Stimulated activated naive B cell treated with anti-CD40 and anti-IgM and Interleukin-4, amounts not matched to agents 10 μg/mL and 1 μg/mL and 100 μg/mL, for 72 hours (primary cell): Measurements from ENCODE around the gene TCEAL6.
A peak's percentile ranks its signal among the peaks of the same experiment; 100 is the strongest.
"Not testable (repeated sequence)": the region's sequence is repeated elsewhere in the genome, so short reads cannot be mapped to it uniquely, and the experiment has no call there.

Source experiments
- ATAC-seq, 2 donors: fragments of 150-1000 bp; cut with Tn5 transposase; replicated peaks; 2 replicates each; pipeline ENCODE4 v1.10.0; 2021; ENCODE audit warnings: moderate library complexity in 1 of 2
- DNase-seq: peaks from one replicate; pipeline ENCODE4 v3.0.0; 2021
- H3K27ac Mint-ChIP-seq: one replicate; pipeline ENCODE4 v1.8.0; 2022; ENCODE audit warnings: mild to moderate bottlenecking, mixed read lengths
- H3K27me3 Mint-ChIP-seq, 2 donors: one replicate each; pipeline ENCODE4 v1.8.0; 2022; ENCODE audit warnings: mixed read lengths in 2 of 2
- H3K36me3 Mint-ChIP-seq, 2 donors: one replicate each; pipeline ENCODE4 v1.8.0; 2022; ENCODE audit warnings: mixed read lengths in 2 of 2, mild to moderate bottlenecking in 1 of 2
- H3K4me1 Mint-ChIP-seq, 2 donors: one replicate each; pipeline ENCODE4 v1.8.0; 2022; ENCODE audit warnings: mixed read lengths in 2 of 2, mild to moderate bottlenecking in 1 of 2
- H3K4me3 Mint-ChIP-seq, 2 donors: one replicate each; pipeline ENCODE4 v1.8.0; 2022; ENCODE audit warnings: mild to moderate bottlenecking in 2 of 2, mixed read lengths in 2 of 2, moderate library complexity in 1 of 2
- H3K9me3 Mint-ChIP-seq, 2 donors: one replicate each; pipeline ENCODE4 v1.8.0; 2022; ENCODE audit warnings: mixed read lengths in 2 of 2, mild to moderate bottlenecking in 1 of 2

TCEAL6 gene

DNA sequence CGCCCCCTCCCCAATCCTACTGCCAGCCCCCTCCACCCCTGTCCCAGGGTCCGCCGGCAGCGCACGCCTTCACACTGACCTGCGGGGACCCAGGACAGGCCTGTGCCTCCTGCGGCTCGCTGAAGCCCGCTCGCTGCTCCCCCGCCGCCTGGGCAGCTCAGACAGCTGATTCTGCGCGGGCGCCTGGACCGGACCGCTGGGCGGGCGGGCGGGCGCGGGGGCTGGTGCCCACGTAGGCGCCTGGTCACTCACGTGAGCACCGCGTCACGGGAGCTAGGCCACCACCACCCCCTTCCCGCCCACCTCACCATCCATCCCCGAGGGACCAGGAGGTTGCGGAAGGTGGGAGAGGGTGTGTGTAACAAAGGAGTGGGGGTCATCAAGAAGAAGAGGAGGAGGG, at the start of gene TCEAL6:
Gene TCEAL6, minus strand, starts transcription at position 208 of the 400 bp plus-strand sequence.
- not testable (repeated sequence) for DNase-seq, H3K27ac Mint-ChIP-seq, H3K36me3 Mint-ChIP-seq, H3K4me3 Mint-ChIP-seq, H3K9me3 Mint-ChIP-seq, ATAC-seq, H3K4me1 Mint-ChIP-seq
- H3K27me3 Mint-ChIP-seq: peaks cover 22 to 31% of the 10 kb centered on the region in 2 donors

DNA sequence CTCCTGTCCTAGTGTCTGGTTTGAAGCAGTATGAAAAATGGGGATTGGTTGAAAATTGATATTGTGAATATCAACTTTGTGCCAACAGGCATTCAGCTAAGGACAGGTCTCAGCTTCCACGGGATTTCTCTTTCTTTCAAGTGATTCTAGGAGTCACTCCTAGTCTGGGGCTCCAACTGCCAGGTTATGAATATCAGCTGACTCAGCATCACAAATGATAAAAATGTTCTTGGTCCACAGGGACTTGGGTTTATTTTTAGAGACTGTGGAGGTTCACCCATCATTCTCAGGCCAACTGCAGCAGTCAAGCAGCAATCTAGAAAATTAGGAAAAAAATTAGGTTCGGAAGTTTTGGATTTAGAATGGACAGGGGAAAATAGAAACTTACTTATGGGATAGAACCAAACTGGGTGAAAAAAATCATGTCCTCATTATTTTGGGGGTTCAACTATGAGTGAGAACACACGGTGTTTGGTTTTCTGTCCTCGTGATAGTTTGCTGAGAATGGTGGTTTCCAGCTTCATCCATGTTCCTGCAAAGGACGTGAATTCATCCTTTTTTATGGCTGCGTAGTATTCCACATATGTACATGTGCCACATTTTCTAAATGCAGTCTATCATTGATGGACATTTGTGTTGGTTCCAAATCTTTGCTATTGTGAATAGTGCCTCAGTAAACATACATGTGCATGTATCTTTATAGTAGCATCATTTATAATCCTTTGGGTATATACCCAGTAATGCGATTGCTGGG, 43.9 kb upstream of the TCEAL6 start:
- H3K27me3 Mint-ChIP-seq: no peaks in the 10 kb centered on the region
- no peak overlapping the region for H3K27ac Mint-ChIP-seq
- peaks cover 2 to 9% of the 10 kb centered on the region in 2 donors for H3K9me3 Mint-ChIP-seq
- no peaks in the 10 kb centered on the region for H3K36me3 Mint-ChIP-seq
- ATAC-seq (no peak), DNase-seq (no peak)
- H3K4me1 Mint-ChIP-seq: no peaks in the 10 kb centered on the region
- no peak overlapping the region for H3K4me3 Mint-ChIP-seq

DNA sequence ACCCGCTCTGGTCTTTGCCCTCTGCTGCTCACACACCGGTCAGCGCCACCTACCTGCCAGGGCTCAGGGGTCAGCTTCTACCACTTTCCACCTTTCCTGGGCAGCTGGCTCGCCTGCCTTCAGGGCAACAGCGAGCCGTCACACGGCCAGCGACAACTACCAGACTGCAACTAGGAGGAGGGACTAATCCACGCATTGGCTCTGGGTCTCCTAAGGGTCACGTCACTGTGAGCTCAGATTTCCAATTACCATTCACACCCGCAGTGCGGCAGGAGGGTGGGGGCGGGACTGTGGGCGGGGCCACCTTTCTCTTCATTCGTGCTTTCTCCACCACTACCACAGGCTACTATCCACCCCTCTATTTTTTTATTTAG, 13.5 kb upstream of the TCEAL6 start, which contains the start of gene BEX5:
Gene BEX5, minus strand, starts transcription at position 172 of the 374 bp plus-strand sequence. CDS start 1,712 bp downstream, outside the sequence.
- peak within 1 kb of the TSS; percentile 93 to 95 for H3K4me3 Mint-ChIP-seq
- no peaks in the 10 kb centered on the region for H3K9me3 Mint-ChIP-seq
- no peaks in the 10 kb centered on the region for H3K36me3 Mint-ChIP-seq
- peaks cover 8 to 21% of the 10 kb centered on the region in 2 donors for H3K4me1 Mint-ChIP-seq
- DNase-seq (peak; percentile 9), ATAC-seq (peak; percentile 81 to 95)
- H3K27ac Mint-ChIP-seq: peak within 1 kb of the TSS; percentile 51
- H3K27me3 Mint-ChIP-seq: peaks cover 25 to 39% of the 10 kb centered on the region in 2 donors

DNA sequence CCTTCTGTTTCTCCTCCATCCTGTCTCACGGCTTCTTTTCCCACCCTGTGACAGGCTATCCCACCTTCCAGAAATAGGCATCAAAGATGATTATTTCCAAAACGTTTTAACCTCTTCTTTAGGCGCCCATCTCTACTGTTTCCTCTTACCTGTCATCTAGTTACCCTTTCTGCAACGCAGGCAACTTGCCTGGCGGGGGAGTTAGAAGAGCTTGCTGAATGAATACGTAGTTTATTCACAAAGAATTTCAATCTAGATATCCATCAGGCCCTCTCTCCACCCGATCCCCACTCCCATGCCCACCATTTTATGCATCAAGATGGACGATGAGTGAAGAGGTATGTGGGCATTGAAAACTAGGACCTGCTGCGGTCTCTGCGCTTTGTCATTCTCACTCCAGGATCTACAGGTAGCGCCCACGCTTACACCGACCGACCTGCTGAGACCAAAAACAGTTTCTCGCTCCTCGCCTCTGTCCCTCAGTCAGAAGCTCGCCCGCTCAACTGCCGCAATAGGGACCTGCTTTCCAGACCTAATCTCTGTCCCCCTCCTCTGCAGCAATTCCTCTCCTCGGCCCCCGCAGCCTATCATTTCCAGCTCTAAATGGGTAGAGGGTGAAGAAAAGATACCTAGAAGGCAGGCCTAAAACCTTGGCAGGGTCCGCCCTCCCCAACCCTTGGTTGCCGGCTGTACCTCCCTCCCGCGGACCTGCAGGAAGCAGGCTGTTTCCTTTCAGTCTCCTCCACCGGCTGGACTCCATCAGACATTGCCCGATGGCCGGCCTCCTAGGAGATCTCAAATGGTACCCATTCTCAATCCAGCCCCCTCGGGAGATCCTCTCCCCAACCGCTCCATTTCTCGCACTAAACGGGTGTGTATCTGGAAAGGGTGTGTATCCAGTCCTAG, 12.9 kb upstream of the TCEAL6 start:
- DNase-seq (no peak), ATAC-seq (peak; percentile 42 to 50)
- Mint-ChIP-seq H3K27me3 (peaks cover 25 to 39% of the 10 kb centered on the region in 2 donors), H3K4me1 (peaks cover 8 to 21% of the 10 kb centered on the region in 2 donors), H3K27ac (peak overlapping the region; percentile 51), H3K36me3 (no peaks in the 10 kb centered on the region), H3K4me3 (peak overlapping the region; percentile 93 to 95), H3K9me3 (no peaks in the 10 kb centered on the region)

DNA sequence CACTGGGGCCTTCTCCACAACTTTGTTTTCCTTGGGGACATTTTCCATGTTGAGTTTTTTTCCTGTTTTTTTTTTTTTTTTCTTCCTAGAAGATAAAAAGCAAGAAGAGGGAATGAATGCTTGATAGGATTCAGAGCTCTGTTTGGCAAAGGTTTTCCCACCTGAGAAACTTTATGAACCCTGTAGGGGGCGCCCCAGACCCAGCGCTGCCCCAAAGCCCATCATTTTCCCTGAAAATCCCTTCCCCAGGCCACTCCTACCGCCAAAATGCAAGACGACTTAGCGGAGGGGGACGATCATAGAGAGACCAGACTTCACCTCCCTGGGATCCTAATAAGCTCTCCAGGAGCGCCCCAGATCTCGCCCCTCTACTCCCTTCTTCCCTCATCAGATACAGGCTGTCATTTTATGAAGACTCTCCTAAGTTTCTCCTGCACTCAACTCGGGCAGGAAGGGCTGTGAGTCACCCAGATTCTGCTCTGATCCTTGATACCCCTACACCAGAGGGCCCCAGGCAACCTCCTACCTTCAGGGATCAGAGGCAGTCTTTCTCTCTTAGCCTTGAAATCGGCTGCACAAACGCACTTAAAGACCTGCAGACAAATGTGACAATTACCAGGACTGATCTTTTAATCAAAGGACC, 12.1 kb upstream of the TCEAL6 start:
- no peaks in the 10 kb centered on the region for H3K36me3 Mint-ChIP-seq
- ATAC-seq: no peak
- H3K27me3 Mint-ChIP-seq: peaks cover 25 to 39% of the 10 kb centered on the region in 2 donors
- H3K4me3 Mint-ChIP-seq: peak overlapping the region; percentile 93 to 95
- no peaks in the 10 kb centered on the region for H3K9me3 Mint-ChIP-seq
- H3K4me1 Mint-ChIP-seq: peaks cover 8 to 21% of the 10 kb centered on the region in 2 donors
- DNase-seq: no peak
- H3K27ac Mint-ChIP-seq: peak overlapping the region; percentile 66

DNA sequence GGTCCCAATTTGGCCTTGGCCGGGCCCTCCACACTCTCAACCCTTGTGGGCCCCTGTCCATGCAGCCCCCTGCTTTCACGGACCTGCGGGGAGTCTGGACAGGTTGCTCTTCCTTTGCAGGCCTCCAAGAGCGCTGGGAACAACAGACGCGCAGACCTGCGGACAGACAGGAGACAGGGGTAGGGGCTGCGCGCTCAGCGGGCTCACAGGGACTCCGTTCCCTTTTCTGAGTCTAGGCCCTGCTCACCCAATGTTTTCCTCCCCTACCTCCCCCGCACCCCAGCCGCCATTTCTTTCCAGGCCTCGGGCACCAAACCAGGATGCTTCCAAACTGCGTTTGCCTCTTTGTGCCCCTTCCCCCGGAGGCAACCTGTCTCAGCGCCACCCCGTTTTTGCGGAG, 650 bp downstream of the TCEAL6 start:
- H3K27ac Mint-ChIP-seq, ATAC-seq, H3K9me3 Mint-ChIP-seq, H3K36me3 Mint-ChIP-seq, DNase-seq, H3K4me1 Mint-ChIP-seq, H3K4me3 Mint-ChIP-seq: not testable (repeated sequence)
- H3K27me3 Mint-ChIP-seq: peaks cover 22 to 29% of the 10 kb centered on the region in 2 donors

DNA sequence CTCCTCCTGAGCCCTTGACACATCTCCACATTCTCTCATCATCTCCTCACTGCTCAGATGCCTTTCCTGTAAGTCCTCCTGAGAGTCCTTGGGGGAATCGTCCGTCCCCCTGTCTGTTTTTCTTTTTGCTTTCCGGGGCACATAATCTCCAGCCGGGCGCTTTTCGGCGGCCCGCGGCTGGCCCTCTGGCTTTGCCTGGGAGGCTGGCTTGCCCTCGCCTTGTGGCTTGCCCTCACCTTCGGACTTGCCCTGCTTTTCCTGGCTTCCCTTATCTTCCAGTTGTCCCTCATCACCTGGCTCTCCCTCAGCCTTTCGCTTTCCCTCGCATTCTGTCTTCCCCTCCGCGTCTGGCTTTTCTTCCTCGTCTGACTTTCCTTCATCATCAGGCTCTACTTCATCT, 1.4 kb downstream of the TCEAL6 start:
- H3K27ac Mint-ChIP-seq, H3K4me3 Mint-ChIP-seq, H3K4me1 Mint-ChIP-seq, ATAC-seq, DNase-seq, H3K9me3 Mint-ChIP-seq, H3K36me3 Mint-ChIP-seq: not testable (repeated sequence)
- H3K27me3 Mint-ChIP-seq: peaks cover 22 to 32% of the 10 kb centered on the region in 2 donors

DNA sequence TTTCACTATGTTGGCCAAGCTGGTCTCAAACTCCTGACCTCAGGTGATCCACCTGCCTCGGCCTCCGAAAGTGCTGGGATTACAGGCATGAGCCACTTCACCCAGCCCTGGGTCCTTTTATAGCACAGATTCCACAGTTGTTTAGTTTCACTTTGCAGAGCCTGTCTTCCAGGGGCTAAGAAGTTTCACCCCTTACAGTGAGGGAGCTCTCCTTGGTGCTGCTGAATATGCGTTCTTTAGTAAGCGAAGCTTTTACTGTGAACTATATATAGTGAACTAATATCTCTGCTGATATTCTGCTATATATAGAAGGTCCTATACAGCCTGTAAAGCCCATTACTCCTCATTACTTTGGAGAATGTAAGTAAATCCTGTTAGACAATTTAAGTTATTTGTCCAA, 4.2 kb downstream of the TCEAL6 start:
- DNase-seq (no peak), ATAC-seq (no peak)
- H3K27ac Mint-ChIP-seq: no peak overlapping the region
- peaks cover 0 to 1% of the 10 kb centered on the region in 2 donors for H3K4me1 Mint-ChIP-seq
- peaks cover 23 to 27% of the 10 kb centered on the region in 2 donors for H3K27me3 Mint-ChIP-seq
- H3K4me3 Mint-ChIP-seq: no peak overlapping the region
- H3K9me3 Mint-ChIP-seq: no peaks in the 10 kb centered on the region
- H3K36me3 Mint-ChIP-seq: no peaks in the 10 kb centered on the region

DNA sequence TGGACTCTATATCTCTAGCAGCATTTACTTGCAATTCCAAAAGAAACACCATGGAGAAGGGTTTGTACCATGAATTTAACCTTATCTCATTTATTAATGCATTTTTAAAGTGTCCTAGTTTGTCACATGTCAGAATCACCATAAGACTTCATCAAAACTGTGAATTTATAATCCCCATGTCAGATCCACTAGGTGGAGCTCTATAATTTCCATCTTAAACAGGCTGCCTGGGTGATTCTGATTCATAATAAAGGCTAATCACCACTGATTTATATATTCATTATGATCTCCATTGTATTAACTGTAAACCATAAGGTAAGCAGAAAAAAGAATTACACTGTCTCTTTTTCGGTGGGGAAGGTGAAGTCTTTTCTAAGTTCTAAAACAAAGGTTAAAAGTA, 12.8 kb downstream of the TCEAL6 start:
- Mint-ChIP-seq H3K9me3 (no peaks in the 10 kb centered on the region), H3K4me1 (peaks cover 0 to 9% of the 10 kb centered on the region in 2 donors), H3K4me3 (no peak overlapping the region), H3K36me3 (peaks cover 0 to 2% of the 10 kb centered on the region in 2 donors), H3K27me3 (peaks cover 23 to 27% of the 10 kb centered on the region in 2 donors), H3K27ac (no peak overlapping the region)
- DNase-seq: no peak
- ATAC-seq: no peak

DNA sequence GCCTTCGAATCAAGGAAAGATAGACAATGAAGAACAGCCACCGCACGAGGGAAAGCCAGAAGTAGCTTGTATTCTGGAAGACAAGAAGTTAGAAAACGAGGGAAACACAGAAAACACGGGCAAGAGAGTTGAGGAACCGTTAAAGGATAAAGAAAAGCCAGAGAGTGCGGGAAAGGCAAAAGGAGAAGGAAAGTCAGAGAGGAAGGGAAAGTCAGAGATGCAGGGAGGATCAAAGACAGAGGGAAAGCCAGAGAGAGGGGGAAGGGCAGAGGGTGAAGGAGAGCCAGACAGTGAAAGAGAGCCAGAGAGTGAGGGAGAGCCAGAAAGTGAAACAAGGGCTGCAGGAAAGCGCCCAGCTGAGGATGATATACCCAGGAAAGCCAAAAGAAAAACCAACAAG, 15.4 kb downstream of the TCEAL6 start:
- Mint-ChIP-seq H3K27me3 (peaks cover 31 to 32% of the 10 kb centered on the region in 2 donors), H3K27ac (no peak overlapping the region), H3K9me3 (no peaks in the 10 kb centered on the region), H3K36me3 (peaks cover 0 to 2% of the 10 kb centered on the region in 2 donors), H3K4me1 (peaks cover 0 to 9% of the 10 kb centered on the region in 2 donors), H3K4me3 (no peak overlapping the region)
- ATAC-seq (no peak), DNase-seq (no peak)

DNA sequence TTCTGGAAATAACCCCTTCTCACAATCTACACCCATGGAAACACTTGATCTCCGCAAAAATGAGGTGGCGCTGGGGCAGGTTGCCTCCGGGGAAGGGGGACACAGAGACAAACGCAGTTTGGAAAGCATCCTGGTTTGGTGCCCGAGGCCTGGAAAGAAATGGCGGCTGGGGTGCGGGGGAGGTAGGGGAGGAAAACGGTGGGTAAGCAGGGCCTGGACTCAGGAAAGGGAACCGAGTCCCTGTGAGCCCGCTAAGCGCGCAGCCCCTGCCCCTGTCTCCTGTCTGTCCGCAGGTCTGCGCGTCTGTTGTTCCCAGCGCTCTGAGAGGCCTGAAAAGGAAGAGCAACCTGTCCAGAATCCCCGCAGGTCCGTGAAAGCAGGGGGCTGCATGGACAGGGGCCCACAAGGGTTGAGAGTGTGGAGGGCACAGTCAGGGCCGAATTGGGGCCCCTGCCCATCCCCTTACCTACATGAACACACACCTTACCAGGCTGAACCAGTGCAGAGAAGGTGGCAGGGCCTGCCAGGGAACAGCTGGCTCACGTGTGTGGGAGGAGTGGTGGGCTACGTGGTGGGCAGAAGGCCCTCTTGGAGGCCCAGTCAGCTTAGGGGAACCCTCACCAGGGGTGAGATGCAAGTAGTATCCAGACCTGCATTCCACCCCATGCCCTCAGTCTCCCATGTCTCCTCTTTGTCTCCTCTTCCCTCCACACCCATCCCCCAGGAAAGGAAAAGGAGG, 16.0 kb downstream of the TCEAL6 start:
- not testable (repeated sequence) for ATAC-seq, H3K9me3 Mint-ChIP-seq, DNase-seq, H3K36me3 Mint-ChIP-seq, H3K27ac Mint-ChIP-seq, H3K4me1 Mint-ChIP-seq
- Mint-ChIP-seq H3K27me3 (peaks cover 31 to 32% of the 10 kb centered on the region in 2 donors), H3K4me3 (peak overlapping the region in 1 of 2 donors; percentile 56)

DNA sequence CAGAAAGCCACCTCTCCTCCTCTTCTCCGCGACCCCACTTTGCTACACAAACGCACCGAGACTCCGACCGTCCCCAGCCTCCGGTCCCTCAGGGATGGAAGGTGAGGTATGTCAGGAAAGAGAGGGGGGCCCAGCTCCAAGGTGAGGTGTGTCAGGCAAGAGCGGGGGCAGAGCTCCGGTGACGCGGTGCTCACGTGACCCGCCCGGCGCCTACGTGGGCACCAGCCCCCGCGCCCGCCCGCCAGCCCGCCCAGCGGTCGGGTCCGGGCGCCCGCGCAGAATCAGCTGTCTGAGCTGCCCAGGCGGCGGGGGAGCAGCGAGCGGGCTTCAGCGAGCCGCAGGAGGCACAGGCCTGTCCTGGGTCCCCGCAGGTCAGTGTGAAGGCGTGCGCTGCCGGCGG, 16.8 kb downstream of the TCEAL6 start, which contains the start of gene TCEAL2:
Gene TCEAL2, plus strand, starts transcription at position 244 of the 400 bp plus-strand sequence. CDS start 1,152 bp downstream, outside the sequence.
- not testable (repeated sequence) for H3K4me1 Mint-ChIP-seq, ATAC-seq, H3K9me3 Mint-ChIP-seq, H3K36me3 Mint-ChIP-seq, DNase-seq, H3K27ac Mint-ChIP-seq
- H3K27me3 Mint-ChIP-seq: peaks cover 31 to 32% of the 10 kb centered on the region in 2 donors
- peak within 1 kb of the TSS; percentile 47 to 56 for H3K4me3 Mint-ChIP-seq

DNA sequence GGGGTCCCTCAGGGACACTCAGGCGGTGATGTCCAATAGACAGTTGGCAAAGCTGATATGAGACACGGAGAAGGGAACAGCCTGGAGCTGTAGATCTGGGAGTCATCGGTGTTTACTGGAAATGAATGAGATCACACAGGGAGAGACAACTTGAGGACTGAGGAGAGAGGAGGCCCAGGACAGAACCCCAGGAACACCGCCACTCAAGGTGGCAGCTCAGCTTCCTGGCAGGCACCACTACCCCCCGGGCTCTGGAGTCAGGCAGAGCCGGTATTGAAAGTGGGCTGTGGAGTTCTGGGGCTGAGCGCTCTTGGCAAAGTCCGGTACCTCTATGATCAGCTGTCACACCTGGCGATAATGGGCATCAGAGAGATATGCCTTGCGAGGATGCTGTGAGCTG, 17.3 kb downstream of the TCEAL6 start:
- H3K27ac Mint-ChIP-seq, H3K9me3 Mint-ChIP-seq, H3K4me1 Mint-ChIP-seq, ATAC-seq, DNase-seq, H3K36me3 Mint-ChIP-seq: not testable (repeated sequence)
- Mint-ChIP-seq H3K27me3 (peaks cover 31 to 32% of the 10 kb centered on the region in 2 donors), H3K4me3 (peak overlapping the region; percentile 35 to 47)
